ENCODE results near the gene ZNF618. TPM values are rescaled to one million over a fixed set of nuclear protein-coding genes. Genes with fewer than 3 reads are reported as not detected.

Gene ZNF618
- total and polyA plus RNA-seq, 2 experiments from 2014 or later = 10.2 to 14.0 TPM

- 78% methylated on average over 7 of the region's 7 CpGs for WGBS (ENCODE audit: low lambda C conversion rate, missing lambda C conversion rate)
- H3K27ac ChIP-seq = no peak overlapping the region
- H4K20me1 ChIP-seq (ENCODE audit: insufficient read depth, poor library complexity, severe bottlenecking) = no peaks in the 10 kb centered on the region
- H3K27me3 ChIP-seq = no peaks in the 10 kb centered on the region
- no peak overlapping the region for H3K4me3 ChIP-seq
- H3K79me2 ChIP-seq = no peaks in the 10 kb centered on the region
- no peaks in the 10 kb centered on the region for H3K9me3 ChIP-seq (ENCODE audit: low read depth)
- DNase-seq (ENCODE audit: low spot score) = no peak
- no peaks in the 10 kb centered on the region for H3K4me1 ChIP-seq (ENCODE audit: insufficient read depth)
- H3K4me2 ChIP-seq = no peak overlapping the region
- TF ChIP-seq EZH2phosphoT487 (IDR thresholded peaks at IDR 0.05; ENCODE audit: low read depth, severe bottlenecking, unreplicated experiment) (no peak), EZH2 (IDR thresholded peaks at IDR 0.05; ENCODE audit: borderline replicate concordance) (no peak), CTCF (IDR thresholded peaks at IDR 0.05; ENCODE audit: poor library complexity) (no peak)
- H3K36me3 ChIP-seq (replicated peaks; ENCODE audit: insufficient read depth, low read depth) = no peaks in the 10 kb centered on the region
- H2AFZ ChIP-seq = no peak overlapping the region
- no peaks in the 10 kb centered on the region for H3K9me2 ChIP-seq (replicated peaks; ENCODE audit: insufficient read depth)
Measured at GRCh38 chr9:114055894-114056293, 179.8 kb downstream of the ZNF618 start.

- 93% methylated on average over 5 of the region's 5 CpGs for WGBS (ENCODE audit: low lambda C conversion rate, missing lambda C conversion rate)
- H3K4me1 ChIP-seq (ENCODE audit: insufficient read depth) = no peaks in the 10 kb centered on the region
Measured at GRCh38 chr9:114056527-114056926, 180.4 kb downstream of the ZNF618 start.

GRCh38 chr9:114057161-114057885 lies 181.2 kb downstream of the ZNF618 start:
- Histone ChIP-seq H3K27ac (no peak overlapping the region), H3K9me2 (replicated peaks; ENCODE audit: insufficient read depth) (no peaks in the 10 kb centered on the region), H2AFZ (no peak overlapping the region), H3K4me1 (ENCODE audit: insufficient read depth) (peaks cover 2% of the 10 kb centered on the region), H3K4me3 (no peak overlapping the region), H3K9me3 (ENCODE audit: low read depth) (no peaks in the 10 kb centered on the region), H3K27me3 (no peaks in the 10 kb centered on the region), H4K20me1 (ENCODE audit: insufficient read depth, poor library complexity, severe bottlenecking) (no peaks in the 10 kb centered on the region), H3K79me2 (no peaks in the 10 kb centered on the region), H3K36me3 (replicated peaks; ENCODE audit: insufficient read depth, low read depth) (no peaks in the 10 kb centered on the region), H3K4me2 (no peak overlapping the region)
- TF ChIP-seq EZH2 (IDR thresholded peaks at IDR 0.05; ENCODE audit: borderline replicate concordance) (no peak), CTCF (IDR thresholded peaks at IDR 0.05; ENCODE audit: poor library complexity) (no peak), EZH2phosphoT487 (IDR thresholded peaks at IDR 0.05; ENCODE audit: low read depth, severe bottlenecking, unreplicated experiment) (no peak)
- no peak for DNase-seq (ENCODE audit: low spot score)
- 78% methylated on average over 7 of the region's 7 CpGs for WGBS (ENCODE audit: low lambda C conversion rate, missing lambda C conversion rate)

More at GRCh38 chr9:114056527-114056926, 180.4 kb downstream of the ZNF618 start:
- Histone ChIP-seq H3K9me2 (replicated peaks; ENCODE audit: insufficient read depth) (no peaks in the 10 kb centered on the region), H3K79me2 (no peaks in the 10 kb centered on the region), H4K20me1 (ENCODE audit: insufficient read depth, poor library complexity, severe bottlenecking) (no peaks in the 10 kb centered on the region), H3K36me3 (replicated peaks; ENCODE audit: insufficient read depth, low read depth) (no peaks in the 10 kb centered on the region), H3K27ac (no peak overlapping the region), H3K4me2 (no peak overlapping the region), H3K9me3 (ENCODE audit: low read depth) (no peaks in the 10 kb centered on the region), H2AFZ (no peak overlapping the region), H3K27me3 (no peaks in the 10 kb centered on the region), H3K4me3 (no peak overlapping the region)
- TF ChIP-seq EZH2 (IDR thresholded peaks at IDR 0.05; ENCODE audit: borderline replicate concordance) (no peak), CTCF (IDR thresholded peaks at IDR 0.05; ENCODE audit: poor library complexity) (no peak), EZH2phosphoT487 (IDR thresholded peaks at IDR 0.05; ENCODE audit: low read depth, severe bottlenecking, unreplicated experiment) (no peak)
- no peak for DNase-seq (ENCODE audit: low spot score)
